Panc1 (cell line): ENCODE data around the gene TRIM10.
"Not testable (repeated sequence)": the region's sequence is repeated elsewhere in the genome, so short reads cannot be mapped to it uniquely, and the experiment has no call there.

ENCODE experiments used
- CTCF ChIP-seq: fragments of 450-650 bp; IDR thresholded peaks from 2 replicates; pipeline ENCODE4 v1.5.1; 2017; ENCODE audit warnings: mild to moderate bottlenecking
- POLR2AphosphoS5 ChIP-seq: IDR thresholded peaks from 2 replicates; pipeline ENCODE4 v1.6.1; 2012; ENCODE audit warnings: mild to moderate bottlenecking, low read depth, low read length, moderate library complexity
- REST ChIP-seq, 2 experiments: IDR thresholded peaks; 2 replicates each; pipeline ENCODE4 v1.6.1; 2011 to 2012; ENCODE audit warnings: low read depth in 2 of 2, control low read depth in 1 of 2, low read length in 1 of 2, mild to moderate bottlenecking in 1 of 2, moderate library complexity in 1 of 2; ENCODE audit not compliant: insufficient read depth in 1 of 2
- SIN3A ChIP-seq: IDR thresholded peaks from 2 replicates; pipeline ENCODE4 v1.6.1; 2012; ENCODE audit warnings: low read depth, mild to moderate bottlenecking, low read length, moderate library complexity, borderline replicate concordance; ENCODE audit not compliant: insufficient read depth
- TCF7L2 ChIP-seq: IDR thresholded peaks from 2 replicates; pipeline ENCODE4 v1.6.1; 2011; ENCODE audit warnings: mild to moderate bottlenecking, low read depth, low read length, inconsistent platforms

- not testable (repeated sequence) for TF ChIP-seq POLR2AphosphoS5; CTCF; SIN3A; REST (IDR thresholded peaks at IDR 0.05; ENCODE audit: insufficient read depth in 1 of 2, low read depth in 2 of 2, low read length in 1 of 2); TCF7L2
Observed at GRCh38 chr6:30140240-30140639, 20.8 kb downstream of the TRIM10 start.
